GM21423 (cell line): Measurements from ENCODE around the gene MRPL52.
"Not testable (repeated sequence)": the region's sequence is repeated elsewhere in the genome, so short reads cannot be mapped to it uniquely, and the experiment has no call there.

ENCODE experiments used
- ATAC-seq: cut with Tn5 transposase; IDR thresholded peaks from one replicate; pipeline ENCODE4 v1.9.1; 2021; ENCODE audit warnings: mild to moderate bottlenecking, moderate library complexity; ENCODE audit not compliant: unreplicated experiment

MRPL52 gene

GRCh38 chr14:22829661-22830442 lies at the start of gene MRPL52:
Gene MRPL52, plus strand, starts transcription at chr14:22829887. Its CDS starts 26 bp downstream, at chr14:22829913.
- ATAC-seq = peak; percentile 86

GRCh38 chr14:22780105-22780679 lies 49.5 kb upstream of the MRPL52 start:
- no peak for ATAC-seq

- no peak for ATAC-seq
These were observed 48.8 kb upstream of the MRPL52 start for GRCh38 chr14:22780941-22781300.

GRCh38 chr14:22781301-22781991 lies 48.2 kb upstream of the MRPL52 start:
- no peak for ATAC-seq

DNA sequence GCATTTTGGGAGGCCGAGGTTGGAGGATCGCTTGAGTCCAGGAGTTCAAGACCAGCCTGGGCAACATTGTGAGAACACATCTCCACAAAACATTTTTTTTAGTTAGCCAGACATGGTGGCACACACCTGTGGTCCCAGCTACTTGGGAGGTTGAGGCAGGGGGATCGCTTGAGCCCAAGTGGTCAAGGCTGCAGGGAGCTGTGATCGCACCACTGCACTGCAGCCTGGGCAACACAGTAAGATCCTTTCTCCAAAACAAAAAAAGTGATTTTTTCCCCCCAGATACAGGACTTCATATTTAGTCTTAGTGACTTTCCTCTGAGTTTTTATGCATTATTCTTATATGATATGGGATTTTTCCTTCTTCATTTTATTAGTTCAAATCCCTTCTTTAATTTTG lies 43.0 kb upstream of the MRPL52 start:
- no peak for ATAC-seq

GRCh38 chr14:22791301-22791700 lies 38.4 kb upstream of the MRPL52 start:
- no peak for ATAC-seq

- no peak for ATAC-seq
These were observed 37.5 kb upstream of the MRPL52 start for GRCh38 chr14:22792158-22792557.

GRCh38 chr14:22793550-22793949 lies 36.1 kb upstream of the MRPL52 start:
- not testable (repeated sequence) for ATAC-seq

- ATAC-seq = no peak
These were observed 35.7 kb upstream of the MRPL52 start for GRCh38 chr14:22793976-22794375.

DNA sequence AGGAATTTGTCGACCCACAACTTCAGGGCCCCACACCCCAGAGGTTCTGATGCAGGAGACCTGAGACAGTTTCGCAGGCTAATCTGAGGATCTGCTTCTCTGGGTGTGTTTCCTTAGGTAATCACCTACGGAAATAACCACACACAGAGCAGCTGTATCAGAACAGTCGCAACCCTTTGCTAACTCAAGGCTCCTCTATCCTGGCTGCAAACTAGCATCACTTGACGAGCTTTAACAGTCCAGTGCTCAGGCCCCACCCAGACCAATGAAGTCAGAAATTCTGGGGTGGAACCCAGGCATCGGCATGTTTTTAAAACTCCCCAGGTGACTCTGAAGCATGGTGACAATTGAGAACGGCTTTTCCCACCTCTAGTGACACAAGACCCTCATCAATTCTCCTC lies 35.1 kb upstream of the MRPL52 start:
- ATAC-seq = peak; percentile 44

DNA sequence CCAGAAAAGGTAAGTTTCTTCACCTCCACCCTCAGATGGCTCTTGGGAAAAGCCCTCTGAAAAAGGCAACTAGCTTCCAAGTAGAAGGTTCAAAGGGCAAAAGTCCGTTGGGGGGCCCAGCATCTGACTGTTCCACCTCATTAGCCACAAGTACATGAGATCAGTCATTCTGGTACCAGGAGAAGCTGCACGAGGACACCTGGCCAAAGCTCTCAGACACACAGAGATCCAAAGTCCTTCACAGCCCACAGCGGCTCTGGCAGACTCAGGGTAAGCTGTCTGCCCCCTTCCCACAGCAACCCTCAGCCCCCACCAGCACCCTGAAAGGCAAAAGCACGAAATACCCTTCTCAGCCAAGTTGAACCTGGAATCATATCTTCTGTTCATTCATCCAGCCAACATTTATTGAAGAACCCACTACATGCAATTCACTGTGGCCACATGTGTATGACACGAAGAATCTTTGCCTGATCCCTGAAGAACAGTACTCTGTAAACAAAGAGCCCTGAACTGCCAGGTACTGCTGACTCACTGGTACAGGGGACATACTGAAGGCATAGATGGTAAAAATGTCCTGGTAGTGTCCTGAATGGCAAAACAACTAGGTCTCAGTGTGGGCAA lies 33.5 kb upstream of the MRPL52 start:
- peak; percentile 36 for ATAC-seq

- no peak for ATAC-seq
These were observed 32.4 kb upstream of the MRPL52 start for GRCh38 chr14:22797017-22797917.

GRCh38 chr14:22798528-22798927 lies 31.2 kb upstream of the MRPL52 start:
- ATAC-seq = no peak

DNA sequence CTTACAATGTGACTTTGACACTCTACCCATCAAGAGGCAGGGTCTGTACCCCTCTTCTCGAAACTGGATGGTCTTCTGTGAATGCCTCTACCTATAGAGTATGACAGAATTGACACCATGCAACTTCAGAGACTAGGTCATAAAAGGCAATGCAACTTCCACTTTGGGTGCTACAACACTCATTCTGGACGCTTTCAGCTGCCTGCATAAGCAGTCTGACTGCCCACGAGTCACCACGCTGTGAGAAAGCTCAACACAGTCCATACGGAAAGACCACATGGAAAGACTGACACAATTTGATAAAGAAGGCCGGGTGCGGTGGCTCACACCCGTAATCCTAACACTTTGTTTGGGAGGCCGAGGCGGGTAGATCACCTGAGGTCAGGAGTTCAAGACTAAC lies 29.3 kb upstream of the MRPL52 start:
- ATAC-seq = no peak

- ATAC-seq = no peak
These were observed 28.0 kb upstream of the MRPL52 start for GRCh38 chr14:22801716-22802115.

GRCh38 chr14:22802860-22803686 lies 26.6 kb upstream of the MRPL52 start:
- peak; percentile 46 for ATAC-seq

- ATAC-seq = peak; percentile 33
These were observed 26.1 kb upstream of the MRPL52 start for GRCh38 chr14:22803687-22803974.

- ATAC-seq = not testable (repeated sequence)
These were observed 24.5 kb upstream of the MRPL52 start for GRCh38 chr14:22805235-22805634.

DNA sequence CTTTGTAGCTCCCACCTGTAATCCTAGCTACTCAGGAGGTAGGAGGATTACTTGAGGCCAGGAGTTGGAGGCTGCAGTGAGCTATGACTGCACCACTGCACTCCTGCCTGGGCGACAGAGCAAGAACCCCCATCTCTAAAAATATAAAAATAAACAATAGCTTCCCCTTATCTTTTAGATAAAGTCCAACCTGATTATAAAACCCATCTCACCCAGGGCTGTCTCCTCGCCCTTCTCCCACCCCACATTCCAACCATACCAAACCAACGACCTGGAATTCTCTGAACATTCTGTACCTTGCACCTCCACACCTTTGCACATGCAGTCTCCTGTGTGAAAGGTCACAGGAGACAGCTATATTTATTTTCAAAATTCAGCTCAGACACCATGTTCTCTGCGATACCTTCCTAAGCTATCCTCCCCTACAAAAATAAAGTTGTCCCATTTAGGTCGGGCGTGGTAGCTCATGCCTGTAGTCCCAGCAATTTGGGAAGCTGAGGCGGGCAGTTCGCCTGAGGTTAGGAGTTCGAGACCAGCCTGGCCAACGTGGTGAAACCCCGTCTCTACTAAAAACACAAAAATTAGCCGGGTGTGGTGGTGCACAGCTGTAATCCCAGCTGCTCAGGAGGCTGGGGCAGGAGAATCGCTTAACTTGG lies 22.1 kb upstream of the MRPL52 start:
- no peak for ATAC-seq
